MM.1S (cell line): ENCODE measurements around the gene RBMY1D.

Source experiments
- DNase-seq: peaks from one replicate; pipeline ENCODE4 v3.0.0-alpha.2; 2015
- H2AFZ ChIP-seq: fragments of 300-600 bp; sonication (generic); 2 replicates; pipeline ENCODE4 v1.6.0; 2016; ENCODE audit warnings: antibody characterized with exemption, low read length
- H3F3A ChIP-seq: fragments of 300-600 bp; sonication (generic); 2 replicates; pipeline ENCODE4 v1.6.1; 2016; ENCODE audit warnings: mild to moderate bottlenecking, antibody characterized with exemption, low read length, moderate library complexity, mixed read lengths; ENCODE audit not compliant: insufficient read depth
- H3K27ac ChIP-seq: fragments of 300-600 bp; sonication (generic); 2 replicates; pipeline ENCODE4 v1.5.1; 2016; ENCODE audit warnings: mild to moderate bottlenecking, low read length
- H3K27me3 ChIP-seq: fragments of 300-600 bp; sonication (generic); replicated peaks from 2 replicates; pipeline ENCODE4 v1.6.0; 2016; ENCODE audit warnings: low read length; ENCODE audit not compliant: insufficient read depth
- H3K36me3 ChIP-seq: fragments of 300-600 bp; sonication (generic); replicated peaks from 2 replicates; pipeline ENCODE4 v1.6.1; 2016; ENCODE audit warnings: mild to moderate bottlenecking, low read length, mixed read lengths; ENCODE audit not compliant: insufficient read depth
- H3K4me1 ChIP-seq: fragments of 300-600 bp; sonication (generic); 2 replicates; pipeline ENCODE4 v1.6.1; 2016; ENCODE audit warnings: low read length, mixed read lengths
- H3K4me2 ChIP-seq: fragments of 300-600 bp; sonication (generic); 2 replicates; pipeline ENCODE4 v1.6.0; 2016; ENCODE audit warnings: low read depth, low read length
- H3K4me3 ChIP-seq: fragments of 300-600 bp; sonication (generic); 2 replicates; pipeline ENCODE4 v1.5.1; 2016; ENCODE audit warnings: low read length, mixed read lengths
- H3K79me2 ChIP-seq: fragments of 300-600 bp; sonication (generic); 2 replicates; pipeline ENCODE4 v1.6.1; 2016; ENCODE audit warnings: mixed run types, low read length, mixed read lengths
- H3K9ac ChIP-seq: fragments of 300-600 bp; sonication (generic); 2 replicates; pipeline ENCODE4 v1.6.1; 2016; ENCODE audit warnings: low read length, mixed read lengths
- H3K9me2 ChIP-seq: fragments of 300-600 bp; sonication (generic); replicated peaks from 2 replicates; pipeline ENCODE4 v1.6.1; 2016; ENCODE audit warnings: mild to moderate bottlenecking, low read length, mixed read lengths; ENCODE audit not compliant: insufficient read depth
- H3K9me3 ChIP-seq: fragments of 300-600 bp; sonication (generic); replicated peaks from 2 replicates; pipeline ENCODE4 v1.6.1; 2016; ENCODE audit warnings: mild to moderate bottlenecking, low read length, mixed read lengths; ENCODE audit not compliant: insufficient read depth
- H4K20me1 ChIP-seq: fragments of 300-600 bp; sonication (generic); 2 replicates; pipeline ENCODE4 v1.6.1; 2016; ENCODE audit warnings: mild to moderate bottlenecking, low read length, moderate library complexity, mixed read lengths; ENCODE audit not compliant: insufficient read depth
- CTCF ChIP-seq: fragments of 300-600 bp; sonication (generic); IDR thresholded peaks from 2 replicates; pipeline ENCODE4 v1.5.1; 2016; ENCODE audit warnings: antibody characterized with exemption, low read length, mixed read lengths
- EZH2 ChIP-seq: fragments of 300-600 bp; sonication (generic); optimal IDR thresholded peaks from 2 replicates; pipeline ENCODE3; 2017; ENCODE audit warnings: low read depth, mild to moderate bottlenecking, antibody characterized with exemption, low read length, mixed read lengths
- EZH2phosphoT487 ChIP-seq: fragments of 300-600 bp; sonication (generic); IDR thresholded peaks from 2 replicates; pipeline ENCODE4 v1.6.1; 2018; ENCODE audit warnings: antibody characterized with exemption, low read length

RBMY1D gene

DNA sequence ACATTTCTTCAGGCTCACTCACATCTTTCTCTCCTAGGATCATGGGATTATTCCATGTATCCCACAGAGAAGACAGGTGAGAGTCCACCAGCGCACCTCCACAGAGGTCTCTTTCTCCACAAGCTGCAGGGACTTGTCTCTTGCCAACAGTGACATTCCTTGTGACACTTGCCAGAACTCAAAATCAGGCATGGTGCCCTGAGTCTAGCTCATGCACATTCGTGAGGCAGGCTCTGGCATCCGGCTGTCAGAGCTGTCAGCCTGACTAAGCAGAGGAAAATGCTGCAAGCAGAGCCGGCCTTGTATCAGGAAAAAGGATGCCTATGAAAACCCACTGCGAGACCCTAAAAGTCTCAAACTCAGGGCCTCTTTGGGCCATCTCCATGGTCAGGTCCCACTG, 54.8 kb downstream of the RBMY1D start:
- no peak for TF ChIP-seq CTCF
- no peak for TF ChIP-seq EZH2
- no peak for TF ChIP-seq EZH2phosphoT487
- no peaks in the 10 kb centered on the region for H3K79me2 ChIP-seq
- DNase-seq = no peak

DNA sequence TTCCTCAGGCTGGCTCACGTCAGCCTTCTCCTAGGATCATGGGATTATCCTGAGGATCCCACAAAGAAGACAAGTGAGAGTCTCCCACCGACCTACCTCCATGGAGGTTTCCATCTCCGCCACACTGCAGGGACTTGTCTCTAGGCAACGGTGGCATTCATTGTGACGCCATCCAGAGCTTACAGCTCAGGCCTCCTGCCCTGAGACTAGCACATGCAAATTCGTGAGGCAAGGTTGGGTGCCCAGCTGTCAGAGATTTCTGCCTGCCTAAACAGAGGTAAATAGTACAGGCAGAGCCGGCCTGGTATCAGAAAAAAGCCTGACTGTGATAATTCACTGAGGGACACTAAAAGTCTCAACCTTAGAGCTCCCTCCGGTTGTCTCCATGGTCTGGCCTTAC, 58.0 kb downstream of the RBMY1D start:
- Histone ChIP-seq H3K36me3 (no peaks in the 10 kb centered on the region), H3K79me2 (no peaks in the 10 kb centered on the region), H3F3A (no peaks in the 10 kb centered on the region), H3K9me3 (no peaks in the 10 kb centered on the region), H3K9me2 (no peaks in the 10 kb centered on the region), H3K4me3 (no peak overlapping the region), H3K27ac (no peak overlapping the region), H3K27me3 (no peaks in the 10 kb centered on the region), H3K9ac (no peak overlapping the region), H2AFZ (no peak overlapping the region), H3K4me1 (no peaks in the 10 kb centered on the region), H3K4me2 (no peak overlapping the region), H4K20me1 (no peaks in the 10 kb centered on the region)
- TF ChIP-seq CTCF = no peak
- no peak for TF ChIP-seq EZH2phosphoT487
- no peak for TF ChIP-seq EZH2
- no peak for DNase-seq

More for the DNA sequence above, 54.8 kb downstream of the RBMY1D start:
- Histone ChIP-seq H3F3A (no peaks in the 10 kb centered on the region), H2AFZ (no peak overlapping the region), H3K9me2 (no peaks in the 10 kb centered on the region), H3K27me3 (no peaks in the 10 kb centered on the region), H3K27ac (no peak overlapping the region), H3K4me2 (no peak overlapping the region), H3K9me3 (no peaks in the 10 kb centered on the region), H3K36me3 (no peaks in the 10 kb centered on the region), H3K4me1 (no peaks in the 10 kb centered on the region), H4K20me1 (no peaks in the 10 kb centered on the region), H3K9ac (no peak overlapping the region), H3K4me3 (no peak overlapping the region)

DNA sequence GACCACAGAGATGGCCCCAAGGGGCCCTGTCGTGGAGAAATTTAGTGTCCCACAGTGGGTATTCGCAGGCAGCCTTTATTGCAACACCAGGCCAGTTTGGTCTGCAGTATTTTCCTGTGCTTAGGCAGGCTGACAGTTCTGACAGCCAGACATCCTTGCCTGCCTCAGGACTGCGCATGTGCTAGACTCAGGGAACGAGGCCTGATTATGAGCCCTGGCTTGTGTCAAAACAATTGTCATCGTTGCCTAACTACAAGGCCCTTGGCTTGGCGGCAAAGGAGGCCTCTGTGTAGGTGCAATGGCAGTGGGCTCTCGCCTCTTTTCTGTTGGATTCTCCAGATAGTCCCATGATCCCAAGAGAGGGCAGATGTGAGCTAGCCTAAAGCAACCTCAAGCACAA, 59.3 kb downstream of the RBMY1D start:
- H3K4me1 ChIP-seq = no peaks in the 10 kb centered on the region
- no peaks in the 10 kb centered on the region for H3K79me2 ChIP-seq
- no peak overlapping the region for H3K9ac ChIP-seq
- no peak overlapping the region for H3K4me3 ChIP-seq
- H3F3A ChIP-seq = no peaks in the 10 kb centered on the region
- no peaks in the 10 kb centered on the region for H3K9me3 ChIP-seq
- TF ChIP-seq EZH2 (no peak), CTCF (no peak), EZH2phosphoT487 (no peak)
- H3K36me3 ChIP-seq = no peaks in the 10 kb centered on the region
- no peaks in the 10 kb centered on the region for H4K20me1 ChIP-seq
- no peak for DNase-seq
- H3K27me3 ChIP-seq = no peaks in the 10 kb centered on the region
- H3K9me2 ChIP-seq = no peaks in the 10 kb centered on the region
- no peak overlapping the region for H2AFZ ChIP-seq
- no peak overlapping the region for H3K27ac ChIP-seq
- no peak overlapping the region for H3K4me2 ChIP-seq
